Fibroblast of skin of back (primary cell): ENCODE measurements around the gene LIF.
"Not testable (repeated sequence)": the region's sequence is repeated elsewhere in the genome, so short reads cannot be mapped to it uniquely, and the experiment has no call there.

ENCODE experiments used
- DNase-seq: peaks from one replicate; pipeline ENCODE4 v3.0.0-alpha.2; 2013

The LIF gene

GRCh38 chr22:30205281-30206115 is 41.1 kb downstream of the LIF start:
- DNase-seq, result peak; percentile 99

- DNase-seq, result peak; percentile 72
These were observed 41.8 kb downstream of the LIF start for GRCh38 chr22:30204742-30205111.

DNA sequence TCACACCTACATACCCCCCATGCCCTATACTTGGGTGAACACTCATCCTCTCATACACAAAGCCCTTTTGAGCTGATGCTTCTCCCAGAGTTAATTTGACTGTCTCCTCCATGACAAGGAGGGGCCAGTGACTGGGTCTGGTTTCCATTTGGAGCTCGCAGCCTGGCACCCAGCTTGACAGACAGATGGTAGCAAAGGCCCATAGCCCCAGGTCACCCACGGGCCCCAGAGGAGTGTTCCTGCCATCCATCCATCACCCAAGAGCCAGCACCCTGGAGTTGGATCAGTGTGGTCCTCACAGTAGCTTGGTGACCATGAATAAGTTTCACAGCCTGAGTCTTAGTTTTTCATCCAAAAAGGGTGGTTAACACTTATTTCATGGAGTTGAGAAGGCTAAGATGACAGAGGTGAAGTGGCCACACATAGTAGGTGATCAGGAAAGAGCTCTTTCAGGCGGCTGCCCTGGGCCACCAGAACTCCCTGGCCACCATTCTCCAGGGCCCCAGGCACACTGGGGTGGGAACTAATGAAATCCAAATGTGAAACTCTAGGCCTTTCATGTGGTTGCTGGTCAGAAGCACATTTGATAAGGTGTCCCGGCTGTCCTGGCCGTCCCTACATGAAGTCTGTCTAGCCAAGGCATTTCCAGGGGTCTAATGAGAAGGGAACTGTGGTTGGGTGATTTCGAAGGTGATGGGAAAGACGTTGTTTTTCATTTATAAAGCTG is 42.4 kb downstream of the LIF start:
- no peak for DNase-seq

- DNase-seq, result peak; percentile 71
These were observed 44.0 kb downstream of the LIF start for GRCh38 chr22:30202531-30203006.

DNA sequence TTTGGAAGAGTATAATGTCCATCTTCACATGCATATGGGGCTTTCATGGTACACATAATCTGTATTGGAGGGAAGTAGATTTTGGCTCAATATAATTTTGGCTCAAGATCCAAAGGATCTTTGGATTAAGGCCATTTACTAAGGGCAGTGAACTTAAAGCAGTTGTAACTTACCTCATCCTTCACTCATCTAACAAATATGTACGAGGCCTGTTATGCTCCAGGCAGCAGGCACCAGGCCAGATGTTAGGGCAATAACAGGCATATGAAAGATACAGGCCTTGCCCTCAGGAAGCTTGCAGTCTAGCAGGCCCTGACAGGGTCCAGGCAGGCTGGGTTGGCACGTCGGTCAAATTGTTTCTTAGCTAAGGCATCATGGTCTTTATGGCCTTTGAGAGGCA is 44.6 kb downstream of the LIF start:
- DNase-seq, result peak; percentile 81

- DNase-seq, result not testable (repeated sequence)
These were observed 45.7 kb downstream of the LIF start for GRCh38 chr22:30200905-30201304.

GRCh38 chr22:30198921-30199320 is 47.6 kb downstream of the LIF start:
- DNase-seq, result no peak

DNA sequence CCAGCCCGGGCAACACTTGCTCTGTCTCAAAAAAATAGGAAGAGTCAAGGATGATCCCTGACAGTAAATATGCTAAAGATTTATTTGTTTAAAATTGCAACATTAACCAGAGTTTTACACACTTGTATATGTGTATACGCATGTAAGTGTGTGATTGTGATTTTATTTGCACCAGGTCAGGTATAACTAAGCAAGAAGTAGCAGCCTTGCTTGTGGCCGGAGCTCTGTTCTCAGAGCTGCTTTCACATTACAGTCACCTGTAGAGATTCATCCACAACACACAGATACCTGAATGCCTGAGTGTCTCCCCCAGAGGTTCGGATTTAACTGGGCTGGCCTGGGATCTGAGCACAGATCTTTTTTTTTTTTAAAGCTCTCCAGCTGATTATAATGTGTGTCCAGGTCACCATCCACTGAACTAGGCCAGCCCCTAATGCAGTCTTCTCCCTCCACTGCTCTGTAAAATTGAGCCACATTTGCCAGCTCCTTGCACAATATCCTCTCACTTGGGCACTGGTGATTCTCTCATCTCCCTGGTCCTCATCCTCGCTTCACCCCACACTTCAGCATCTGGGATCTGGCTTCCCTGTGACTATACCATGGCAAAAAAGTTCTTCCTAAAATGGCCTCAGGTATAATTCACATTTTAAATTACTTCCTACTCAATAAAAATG is 48.3 kb downstream of the LIF start:
- DNase-seq, result no peak

DNA sequence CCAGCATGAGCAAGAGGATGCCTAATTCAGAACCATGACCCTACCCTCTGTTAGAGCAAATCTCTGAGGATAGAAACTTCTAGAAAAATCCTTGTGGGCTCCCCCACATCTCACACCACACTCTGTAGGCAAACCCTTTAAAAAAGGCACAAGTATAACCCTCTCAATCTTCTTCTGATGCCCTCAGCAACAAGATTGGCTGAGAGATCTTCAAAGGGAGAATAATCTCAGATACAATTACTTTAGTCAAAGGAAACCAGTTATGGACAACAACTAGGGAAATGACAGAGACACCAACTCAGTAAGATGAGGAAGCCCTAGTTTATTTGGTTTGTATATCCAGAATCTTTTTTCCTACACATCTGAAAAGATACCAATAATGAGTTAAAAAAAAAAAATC is 49.2 kb downstream of the LIF start:
- DNase-seq, result no peak

DNA sequence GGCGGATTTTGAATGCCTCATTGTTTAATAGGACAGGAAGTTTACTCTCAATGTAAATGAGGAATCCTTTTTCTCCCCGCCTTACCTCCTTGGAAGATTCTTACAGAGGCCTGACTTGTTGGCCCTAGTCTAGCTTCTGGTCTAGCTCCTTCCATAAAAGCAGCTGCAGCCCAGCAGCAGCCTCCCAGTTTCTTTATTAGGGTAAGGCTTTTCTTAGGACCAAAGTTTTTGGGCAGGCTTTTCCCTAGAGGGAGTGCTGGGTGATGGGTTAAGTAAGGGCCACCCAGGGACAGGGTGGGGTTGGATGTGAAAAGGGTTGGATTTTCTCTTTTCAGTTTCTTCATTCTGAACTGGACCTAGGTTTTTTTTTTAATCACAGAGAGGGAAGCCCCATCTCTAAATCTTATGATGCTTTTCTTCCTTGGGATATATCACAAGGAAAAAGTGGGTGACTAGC is 49.7 kb downstream of the LIF start:
- DNase-seq, result no peak

- peak; percentile 100 for DNase-seq
These were observed 50.2 kb downstream of the LIF start for GRCh38 chr22:30196141-30196879.

- DNase-seq, result peak; percentile 51
These were observed 51.1 kb downstream of the LIF start for GRCh38 chr22:30195245-30196140.

DNA sequence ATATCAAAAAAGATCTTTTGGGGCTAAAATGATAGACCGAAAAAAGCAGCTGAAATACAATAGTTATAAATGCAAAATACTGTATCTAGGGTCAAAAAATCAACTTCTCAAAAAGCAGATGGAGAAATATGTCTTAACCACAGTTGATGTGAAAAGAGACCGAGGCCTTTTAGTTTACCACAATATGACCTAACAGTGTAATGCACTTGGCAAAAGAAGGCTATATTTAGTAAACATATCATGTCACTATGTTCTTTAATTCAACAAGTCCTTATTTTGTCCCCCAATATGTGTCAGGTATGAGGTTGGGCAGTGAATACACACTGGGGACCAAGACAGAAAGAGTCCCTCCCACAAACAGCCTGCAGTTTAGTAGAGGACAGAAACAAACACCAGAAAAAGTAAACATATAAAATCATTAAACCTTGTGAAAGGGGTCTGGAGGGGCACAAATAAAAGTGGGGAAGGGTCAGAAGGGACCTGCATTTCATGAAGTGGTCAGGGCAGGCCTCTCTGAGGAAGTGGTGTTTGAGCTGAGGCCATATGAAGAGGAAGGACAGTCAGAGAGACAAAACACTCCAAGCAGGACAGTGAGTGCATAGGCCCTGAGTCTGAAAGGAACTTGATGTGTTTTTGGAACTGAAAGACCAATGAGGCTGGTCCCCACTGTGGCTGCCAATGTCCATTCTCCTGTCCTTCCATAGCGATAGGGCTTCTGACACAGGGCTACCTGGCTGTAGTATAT is 53.4 kb downstream of the LIF start:
- DNase-seq, result no peak

DNA sequence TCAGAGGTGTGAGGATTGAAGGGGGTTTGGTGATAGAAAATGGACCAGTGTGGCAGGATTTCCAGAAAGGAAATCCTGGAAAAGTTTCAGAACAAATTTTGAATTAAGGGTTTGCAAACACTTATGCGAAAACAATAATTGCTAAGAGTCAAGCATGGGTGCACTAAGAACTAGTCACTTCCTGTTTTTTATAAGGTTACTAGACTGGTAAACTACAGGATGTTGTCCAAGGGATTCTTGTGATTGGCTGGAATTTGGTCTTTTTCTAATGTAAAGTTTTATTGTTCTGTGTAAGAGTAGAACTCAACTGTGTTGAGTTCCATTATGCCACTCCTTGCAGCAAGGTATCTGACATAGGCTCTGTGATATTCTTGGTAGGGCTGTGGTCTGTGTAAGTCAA is 54.1 kb downstream of the LIF start:
- no peak for DNase-seq

DNA sequence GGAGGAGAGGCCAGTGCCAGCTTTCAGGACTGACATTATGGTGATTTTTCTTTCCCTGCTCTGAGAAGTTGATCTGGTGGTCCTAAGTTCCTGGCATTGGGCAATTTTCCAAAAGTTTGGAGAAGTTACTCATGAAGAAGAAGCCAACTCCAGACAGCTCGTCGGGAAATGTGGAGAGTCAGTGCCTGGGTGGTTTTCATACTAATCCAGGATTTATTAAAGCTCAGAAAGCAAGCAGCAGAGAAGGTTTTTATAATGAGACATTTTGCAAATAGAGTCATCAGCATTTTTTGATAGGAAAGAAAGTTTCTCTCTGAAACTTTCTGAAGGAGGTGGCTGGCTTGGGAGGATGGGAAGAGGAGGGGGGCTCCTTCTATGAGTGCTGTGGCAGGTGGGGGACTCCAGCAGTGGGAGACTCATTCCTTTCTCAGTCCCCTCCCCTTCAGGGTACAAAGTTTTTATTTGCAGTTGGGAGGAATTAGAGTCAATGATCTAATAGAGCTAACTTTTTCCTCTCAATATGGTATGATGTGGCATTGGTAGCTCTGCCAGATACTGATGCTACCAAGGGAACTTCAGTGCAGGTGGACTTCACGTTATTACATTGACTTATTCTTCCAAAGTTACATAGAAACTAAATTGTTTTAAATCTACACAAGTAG is 55.4 kb downstream of the LIF start:
- peak; percentile 84 for DNase-seq

- DNase-seq, result no peak
These were observed 56.0 kb downstream of the LIF start for GRCh38 chr22:30190574-30190973.
